Smooth muscle cell (in vitro differentiated cells): ENCODE measurements around the gene APOM. TPM values are rescaled to one million over a fixed set of nuclear protein-coding genes. Genes with fewer than 3 reads are reported as not detected.
A peak's percentile ranks its signal among the peaks of the same experiment; 100 is the strongest.

Source experiments
- DNase-seq: peaks from one replicate; lab custom pipeline; 2025; ENCODE audit not compliant: unreplicated experiment; lab: John Stamatoyannopoulos, UW
- H2AFZ ChIP-seq: fragments of 200-600 bp; sonication (generic); 2 replicates; pipeline ENCODE4 v1.6.0; 2016; ENCODE audit warnings: antibody characterized with exemption, low read depth, mild to moderate bottlenecking
- H3F3A ChIP-seq: fragments of 200-600 bp; sonication (generic); 2 replicates; pipeline ENCODE4 v1.6.0; 2017; ENCODE audit warnings: antibody characterized with exemption, low read depth
- H3K27ac ChIP-seq: fragments of 200-600 bp; sonication (generic); 2 replicates; pipeline ENCODE4 v1.5.1; 2016; ENCODE audit warnings: low read depth, mild to moderate bottlenecking
- H3K27me3 ChIP-seq: fragments of 200-600 bp; sonication (generic); 2 replicates; pipeline ENCODE4 v1.6.1; 2016; ENCODE audit warnings: low read depth, mild to moderate bottlenecking
- H3K36me3 ChIP-seq: fragments of 200-600 bp; sonication (generic); 2 replicates; pipeline ENCODE4 v1.5.1; 2016; ENCODE audit warnings: low read depth
- H3K4me1 ChIP-seq: fragments of 200-600 bp; sonication (generic); 2 replicates; pipeline ENCODE4 v1.5.1; 2016; ENCODE audit warnings: low read depth
- H3K4me2 ChIP-seq: fragments of 200-600 bp; sonication (generic); 2 replicates; pipeline ENCODE4 v1.6.0; 2016; ENCODE audit warnings: mild to moderate bottlenecking
- H3K4me3 ChIP-seq: fragments of 200-600 bp; sonication (generic); 2 replicates; pipeline ENCODE4 v1.5.1; 2016; ENCODE audit warnings: mild to moderate bottlenecking
- H3K79me2 ChIP-seq: fragments of 200-600 bp; sonication (generic); 2 replicates; pipeline ENCODE4 v1.6.0; 2016; ENCODE audit warnings: low read depth, mild to moderate bottlenecking
- H3K9ac ChIP-seq: fragments of 200-600 bp; sonication (generic); 2 replicates; pipeline ENCODE4 v1.6.0; 2016; ENCODE audit warnings: low read depth
- H3K9me3 ChIP-seq: fragments of 200-600 bp; sonication (generic); replicated peaks from 2 replicates; pipeline ENCODE4 v1.5.1; 2016; ENCODE audit warnings: low read depth
- H4K20me1 ChIP-seq: fragments of 200-600 bp; sonication (generic); 2 replicates; pipeline ENCODE4 v1.6.0; 2016; ENCODE audit warnings: low read depth
- CTCF ChIP-seq: fragments of 200-600 bp; sonication (generic); IDR thresholded peaks from 2 replicates; pipeline ENCODE4 v1.5.1; 2017; ENCODE audit warnings: borderline replicate concordance, mild to moderate bottlenecking, antibody characterized with exemption; ENCODE audit not compliant: insufficient read depth, poor library complexity, severe bottlenecking
- WGBS: methylation state at CpG from one replicate; pipeline ENCODE4 v1.1.7; 2016; ENCODE audit warnings: low lambda C conversion rate; 5-methylcytosine and 5-hydroxymethylcytosine counted together
- polyA plus RNA-seq: library from polyadenylated mRNA; unstranded; fragments of >200 nt; fragmentation: Nextera tagmentation; extraction: Ambion mirVana; gene quantifications from 2 replicates; pipeline ENCODE4 v1.2.1, GENCODE V29; 2016
- total RNA-seq: library from RNA; depleted of rRNA; stranded (reverse); fragments of >200 nt; gene quantifications from 2 replicates; pipeline ENCODE4 v1.2.3, GENCODE V29; 2014

The APOM gene
- total and polyA plus RNA-seq, 2 experiments from 2014 or later, result 2.3 to 2.7 TPM

DNA sequence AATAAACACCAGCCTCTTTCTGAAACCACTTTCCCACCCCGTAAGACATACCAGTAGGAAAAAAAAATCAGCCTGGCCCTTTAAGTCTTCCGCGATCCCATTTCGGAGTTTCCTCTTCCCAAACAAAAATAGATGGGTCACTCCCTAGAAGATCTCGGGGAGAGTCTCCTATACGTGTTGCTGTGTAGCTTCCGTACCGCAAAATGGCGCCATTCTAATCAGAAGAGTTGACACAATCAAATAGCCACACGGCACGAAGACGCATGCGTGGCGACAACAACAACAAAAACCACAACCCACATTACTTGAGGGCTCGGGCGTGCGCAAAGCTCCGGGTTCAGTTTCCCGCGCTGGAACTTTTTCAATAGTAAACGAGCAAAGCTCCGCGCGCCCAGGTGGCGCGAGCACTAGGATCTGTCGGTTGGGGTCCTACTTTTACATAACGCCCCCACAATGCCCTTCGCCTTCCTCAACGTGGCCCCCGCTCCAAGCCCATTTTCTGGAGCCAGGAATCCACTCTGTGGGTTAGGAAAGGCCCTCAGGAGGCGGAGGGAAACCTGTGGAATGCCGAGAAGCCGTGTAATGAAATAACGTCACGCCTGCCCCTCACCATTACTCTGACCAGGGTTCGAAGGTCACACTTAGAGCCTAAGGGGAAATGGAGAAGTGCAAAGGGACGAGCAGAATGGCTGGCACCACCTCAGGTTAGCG lies 9.3 kb downstream of the APOM start, which contains the start of gene GPANK1:
Gene GPANK1, minus strand, starts transcription at position 208 of the 711 bp plus-strand sequence. CDS start 519 bp downstream, outside the sequence.
- Histone ChIP-seq H3K4me3 (peak within 1 kb of the TSS; percentile 99), H3K4me2 (peak within 1 kb of the TSS; percentile 93), H3K36me3 (no peaks in the 10 kb centered on the region), H4K20me1 (peaks cover 3% of the 10 kb centered on the region), H3K4me1 (peaks cover 17% of the 10 kb centered on the region), H3K9me3 (no peaks in the 10 kb centered on the region), H3K79me2 (peaks cover 44% of the 10 kb centered on the region), H3F3A (peaks cover 12% of the 10 kb centered on the region), H3K27me3 (no peaks in the 10 kb centered on the region), H2AFZ (peak within 1 kb of the TSS; percentile 57), H3K9ac (peak within 1 kb of the TSS; percentile 96), H3K27ac (peak within 1 kb of the TSS; percentile 89)
- DNase-seq, result peak; percentile 50
- under 1% methylated on average over 39 of the region's 39 CpGs for WGBS
- no peak for TF ChIP-seq CTCF

DNA sequence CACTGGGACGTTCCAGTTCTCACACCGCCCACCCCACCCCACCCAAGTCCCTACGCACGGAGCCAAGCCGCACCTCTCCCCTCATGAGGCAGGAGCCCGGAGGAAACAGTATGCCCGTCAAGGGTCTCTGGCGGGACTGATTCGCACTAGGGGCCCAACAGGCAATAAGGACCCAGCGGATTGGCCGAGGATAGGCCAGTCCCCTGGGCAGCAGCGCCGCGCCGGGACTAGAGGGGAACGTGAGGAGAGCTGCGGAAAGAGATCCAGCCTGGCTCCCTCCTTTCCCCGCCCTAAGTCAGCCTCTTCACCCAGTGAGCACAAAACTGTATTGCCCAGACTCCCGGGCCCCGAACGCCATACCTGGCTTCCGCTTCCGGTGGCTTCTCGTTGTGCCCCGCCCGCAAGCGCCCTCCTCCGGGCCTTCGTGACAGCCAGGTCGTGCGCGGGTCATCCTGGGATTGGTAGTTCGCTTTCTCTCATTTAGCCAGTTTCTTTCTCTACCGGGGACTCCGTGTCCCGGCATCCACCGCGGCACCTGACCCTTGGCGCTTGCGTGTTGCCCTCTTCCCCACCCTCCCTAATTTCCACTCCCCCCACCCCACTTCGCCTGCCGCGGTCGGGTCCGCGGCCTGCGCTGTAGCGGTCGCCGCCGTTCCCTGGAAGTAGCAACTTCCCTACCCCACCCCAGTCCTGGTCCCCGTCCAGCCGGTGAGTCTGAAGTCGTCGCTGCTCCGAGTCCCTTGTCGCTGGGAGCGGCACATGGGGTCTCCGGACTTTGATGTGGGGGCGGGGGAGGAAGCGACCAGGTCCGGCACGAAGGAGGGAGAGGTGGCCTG lies 10.0 kb downstream of the APOM start, which contains the start of gene CSNK2B:
Gene CSNK2B, plus strand, starts transcription at position 580 of the 836 bp plus-strand sequence. CDS start 752 bp downstream, outside the sequence.
- Histone ChIP-seq H2AFZ (peak within 1 kb of the TSS; percentile 57), H3K79me2 (peaks cover 40% of the 10 kb centered on the region), H3K4me1 (peaks cover 17% of the 10 kb centered on the region), H3F3A (peaks cover 12% of the 10 kb centered on the region), H3K9ac (peak within 1 kb of the TSS; percentile 96), H3K4me3 (peak within 1 kb of the TSS; percentile 99), H3K27me3 (no peaks in the 10 kb centered on the region), H3K27ac (peak within 1 kb of the TSS; percentile 89), H3K9me3 (no peaks in the 10 kb centered on the region), H3K4me2 (peak within 1 kb of the TSS; percentile 93), H3K36me3 (no peaks in the 10 kb centered on the region), H4K20me1 (peaks cover 3% of the 10 kb centered on the region)
- WGBS, result under 1% methylated on average over 48 of the region's 63 CpGs
- DNase-seq, result peak; percentile 88
- no peak for TF ChIP-seq CTCF

- 7% methylated on average over 15 of the region's 15 CpGs for WGBS
- Histone ChIP-seq H3K9ac (peak overlapping the region; percentile 96), H3K36me3 (no peaks in the 10 kb centered on the region), H3K4me2 (peak overlapping the region; percentile 93), H3K4me1 (peaks cover 12% of the 10 kb centered on the region), H3F3A (peaks cover 7% of the 10 kb centered on the region), H2AFZ (peak overlapping the region; percentile 34), H3K27me3 (no peaks in the 10 kb centered on the region), H3K27ac (peak overlapping the region; percentile 89), H3K9me3 (no peaks in the 10 kb centered on the region), H3K79me2 (peaks cover 40% of the 10 kb centered on the region), H4K20me1 (peaks cover 3% of the 10 kb centered on the region), H3K4me3 (peak overlapping the region; percentile 99)
- no peak for TF ChIP-seq CTCF
- DNase-seq, result no peak
Observed at GRCh38 chr6:31666337-31666965, 10.8 kb downstream of the APOM start.
